Measurements from ENCODE around the gene OXLD1.
A peak's percentile ranks its signal among the peaks of the same experiment; 100 is the strongest.
"Not testable (repeated sequence)": the region's sequence is repeated elsewhere in the genome, so short reads cannot be mapped to it uniquely, and the experiment has no call there.

The OXLD1 gene

GRCh38 chr17:81676906-81677305, 10.5 kb upstream of the OXLD1 start:
- no peak overlapping the region for H3K9ac ChIP-seq (ENCODE audit: low read depth, low read length)
- ATAC-seq (ENCODE audit: insufficient read depth, low read depth): 0 out of 3 replicates have a peak, but pooled peaks have one; percentile 12
- H3K4me1 ChIP-seq (ENCODE audit: insufficient read depth, low read length): peaks cover 6% of the 10 kb centered on the region; the same call in 1 of the 2 replicates
- H3K27me3 ChIP-seq (ENCODE audit: insufficient read depth, low read length, poor library complexity): no peaks in the 10 kb centered on the region
- peaks cover 18% of the 10 kb centered on the region; the same call in 1 of the 2 replicates for H4K20me1 ChIP-seq (ENCODE audit: insufficient read depth, low read length)
- H3K79me2 ChIP-seq (ENCODE audit: insufficient read depth, low read length): peaks cover 15% of the 10 kb centered on the region
- no peak overlapping the region for H3K27ac ChIP-seq (ENCODE audit: low read length)
- H2AFZ ChIP-seq (ENCODE audit: low read depth, low read length): no peak overlapping the region
- H3K4me2 ChIP-seq (ENCODE audit: insufficient read depth, low read length): no peak overlapping the region
- no peak overlapping the region for H3K4me3 ChIP-seq (ENCODE audit: low read depth in 1 of 2, low read length in 2 of 2)
- H3K36me3 ChIP-seq (ENCODE audit: insufficient read depth, low read length): peaks cover 43% of the 10 kb centered on the region
- no peak for TF ChIP-seq CTCF (IDR thresholded peaks at IDR 0.05; ENCODE audit: borderline replicate concordance, extremely low read depth, low read length, poor library complexity, severe bottlenecking)
- TF ChIP-seq EZH2 (IDR thresholded peaks at IDR 0.05; ENCODE audit: borderline replicate concordance, low read depth, low read length, severe bottlenecking): no peak
- H3K9me3 ChIP-seq (ENCODE audit: insufficient read depth, low read length, severe bottlenecking): no peaks in the 10 kb centered on the region
- no peak for DNase-seq

GRCh38 chr17:81675515-81676221, 9.3 kb upstream of the OXLD1 start:
- Histone ChIP-seq H4K20me1 (ENCODE audit: insufficient read depth, low read length) (peaks cover 13% of the 10 kb centered on the region; the same call in 1 of the 2 replicates), H3K36me3 (ENCODE audit: insufficient read depth, low read length) (peaks cover 44% of the 10 kb centered on the region)
- H2AFZ ChIP-seq (ENCODE audit: low read depth, low read length); H3K9ac ChIP-seq (ENCODE audit: low read depth, low read length); H3K4me3 ChIP-seq (ENCODE audit: low read depth in 1 of 2, low read length in 2 of 2); H3K4me2 ChIP-seq (ENCODE audit: insufficient read depth, low read length); H3K27me3 ChIP-seq (ENCODE audit: insufficient read depth, low read length, poor library complexity); H3K79me2 ChIP-seq (ENCODE audit: insufficient read depth, low read length); H3K9me3 ChIP-seq (ENCODE audit: insufficient read depth, low read length, severe bottlenecking); H3K4me1 ChIP-seq (ENCODE audit: insufficient read depth, low read length); H3K27ac ChIP-seq (ENCODE audit: low read length); ATAC-seq (ENCODE audit: insufficient read depth, low read depth): not testable (repeated sequence)
- peak; percentile 50 for TF ChIP-seq CTCF (IDR thresholded peaks at IDR 0.05; ENCODE audit: borderline replicate concordance, extremely low read depth, low read length, poor library complexity, severe bottlenecking)
- peak; percentile 40 for DNase-seq

GRCh38 chr17:81673561-81674258, 7.3 kb upstream of the OXLD1 start:
- H3K4me2 ChIP-seq (ENCODE audit: insufficient read depth, low read length): no peak overlapping the region
- no peaks in the 10 kb centered on the region for H3K4me1 ChIP-seq (ENCODE audit: insufficient read depth, low read length)

More at GRCh38 chr17:81673561-81674258, 7.3 kb upstream of the OXLD1 start:
- peaks cover 13% of the 10 kb centered on the region for H4K20me1 ChIP-seq (ENCODE audit: insufficient read depth, low read length)
- ATAC-seq (ENCODE audit: insufficient read depth, low read depth): 0 out of 3 replicates have a peak, but pooled peaks have one; percentile 8
- H3K79me2 ChIP-seq (ENCODE audit: insufficient read depth, low read length): peaks cover 17% of the 10 kb centered on the region
- no peak overlapping the region for H3K4me3 ChIP-seq (ENCODE audit: low read depth in 1 of 2, low read length in 2 of 2)
- H3K9me3 ChIP-seq (ENCODE audit: insufficient read depth, low read length, severe bottlenecking): no peaks in the 10 kb centered on the region
- H3K9ac ChIP-seq (ENCODE audit: low read depth, low read length): no peak overlapping the region
- DNase-seq: no peak
- no peak overlapping the region for H3K27ac ChIP-seq (ENCODE audit: low read length)
- H3K36me3 ChIP-seq (ENCODE audit: insufficient read depth, low read length): peaks cover 62% of the 10 kb centered on the region
- H3K27me3 ChIP-seq (ENCODE audit: insufficient read depth, low read length, poor library complexity): no peaks in the 10 kb centered on the region
- TF ChIP-seq EZH2 (IDR thresholded peaks at IDR 0.05; ENCODE audit: borderline replicate concordance, low read depth, low read length, severe bottlenecking) (no peak), CTCF (IDR thresholded peaks at IDR 0.05; ENCODE audit: borderline replicate concordance, extremely low read depth, low read length, poor library complexity, severe bottlenecking) (no peak)
- H2AFZ ChIP-seq (ENCODE audit: low read depth, low read length): no peak overlapping the region

Data from DND-41 (cell line).